ENCODE measurements around the gene CALHM5.

The CALHM5 gene

GRCh38 chr6:116500969-116501433 lies 10.4 kb upstream of the CALHM5 start:
- no peak for TF ChIP-seq NFIC (IDR thresholded peaks at IDR 0.05)
- no peak for TF ChIP-seq YY1 (IDR thresholded peaks at IDR 0.05; ENCODE audit: low read depth)
- no peak for TF ChIP-seq USF1 (IDR thresholded peaks at IDR 0.05)
- TF ChIP-seq CREB1 (IDR thresholded peaks at IDR 0.05; ENCODE audit: low read depth) = no peak
- no peak for TF ChIP-seq CEBPB (IDR thresholded peaks at IDR 0.05)
- TF ChIP-seq RAD21 (IDR thresholded peaks at IDR 0.05; ENCODE audit: low read depth) = no peak
- TF ChIP-seq REST (IDR thresholded peaks at IDR 0.05; ENCODE audit: low read depth) = no peak
- TF ChIP-seq TEAD4 (IDR thresholded peaks at IDR 0.05) = no peak
- no peak for TF ChIP-seq MAX (IDR thresholded peaks at IDR 0.05)
- no peak for TF ChIP-seq TCF12 (IDR thresholded peaks at IDR 0.05; ENCODE audit: low read depth)
- no peak for TF ChIP-seq TAF1 (IDR thresholded peaks at IDR 0.05; ENCODE audit: low read depth)
- TF ChIP-seq ZBTB7A (IDR thresholded peaks at IDR 0.05; ENCODE audit: low read depth) = no peak
- no peak for TF ChIP-seq FOXM1 (IDR thresholded peaks at IDR 0.05; ENCODE audit: borderline replicate concordance, low read depth)

GRCh38 chr6:116507324-116507723 lies 4.1 kb upstream of the CALHM5 start:
- no peak for TF ChIP-seq MAX (IDR thresholded peaks at IDR 0.05)
- no peak for TF ChIP-seq YY1 (IDR thresholded peaks at IDR 0.05; ENCODE audit: low read depth)
- TF ChIP-seq CREB1 (IDR thresholded peaks at IDR 0.05; ENCODE audit: low read depth) = no peak
- TF ChIP-seq TEAD4 (IDR thresholded peaks at IDR 0.05) = no peak
- no peak for TF ChIP-seq ZBTB7A (IDR thresholded peaks at IDR 0.05; ENCODE audit: low read depth)
- no peak for TF ChIP-seq TCF12 (IDR thresholded peaks at IDR 0.05; ENCODE audit: low read depth)
- TF ChIP-seq CEBPB (IDR thresholded peaks at IDR 0.05) = no peak
- TF ChIP-seq EGR1 (IDR thresholded peaks at IDR 0.05) = no peak
- TF ChIP-seq FOXM1 (IDR thresholded peaks at IDR 0.05; ENCODE audit: borderline replicate concordance, low read depth) = no peak
- TF ChIP-seq TAF1 (IDR thresholded peaks at IDR 0.05; ENCODE audit: low read depth) = no peak

GRCh38 chr6:116508527-116508926 lies 2.9 kb upstream of the CALHM5 start:
- no peak for TF ChIP-seq CEBPB (IDR thresholded peaks at IDR 0.05)
- TF ChIP-seq RAD21 (IDR thresholded peaks at IDR 0.05; ENCODE audit: low read depth) = no peak
- TF ChIP-seq CREB1 (IDR thresholded peaks at IDR 0.05; ENCODE audit: low read depth) = no peak
- no peak for TF ChIP-seq YY1 (IDR thresholded peaks at IDR 0.05; ENCODE audit: low read depth)
- no peak for TF ChIP-seq TCF12 (IDR thresholded peaks at IDR 0.05; ENCODE audit: low read depth)
- no peak for TF ChIP-seq EGR1 (IDR thresholded peaks at IDR 0.05)
- TF ChIP-seq EP300 (IDR thresholded peaks at IDR 0.05; ENCODE audit: borderline replicate concordance) = no peak
- no peak for TF ChIP-seq NFIC (IDR thresholded peaks at IDR 0.05)
- no peak for TF ChIP-seq ZBTB7A (IDR thresholded peaks at IDR 0.05; ENCODE audit: low read depth)
- no peak for TF ChIP-seq REST (IDR thresholded peaks at IDR 0.05; ENCODE audit: low read depth)
- TF ChIP-seq USF1 (IDR thresholded peaks at IDR 0.05) = no peak
- TF ChIP-seq FOXM1 (IDR thresholded peaks at IDR 0.05; ENCODE audit: borderline replicate concordance, low read depth) = no peak
- no peak for TF ChIP-seq TAF1 (IDR thresholded peaks at IDR 0.05; ENCODE audit: low read depth)
- TF ChIP-seq TEAD4 (IDR thresholded peaks at IDR 0.05) = no peak
- no peak for TF ChIP-seq MAX (IDR thresholded peaks at IDR 0.05)

- no peak for TF ChIP-seq TAF1 (IDR thresholded peaks at IDR 0.05; ENCODE audit: low read depth)
- TF ChIP-seq EP300 (IDR thresholded peaks at IDR 0.05; ENCODE audit: borderline replicate concordance) = no peak
- no peak for TF ChIP-seq FOXM1 (IDR thresholded peaks at IDR 0.05; ENCODE audit: borderline replicate concordance, low read depth)
- TF ChIP-seq RAD21 (IDR thresholded peaks at IDR 0.05; ENCODE audit: low read depth) = no peak
- no peak for TF ChIP-seq NFIC (IDR thresholded peaks at IDR 0.05)
- TF ChIP-seq EGR1 (IDR thresholded peaks at IDR 0.05) = no peak
- no peak for TF ChIP-seq ZBTB7A (IDR thresholded peaks at IDR 0.05; ENCODE audit: low read depth)
- no peak for TF ChIP-seq TEAD4 (IDR thresholded peaks at IDR 0.05)
- no peak for TF ChIP-seq CEBPB (IDR thresholded peaks at IDR 0.05)
- TF ChIP-seq YY1 (IDR thresholded peaks at IDR 0.05; ENCODE audit: low read depth) = no peak
- TF ChIP-seq USF1 (IDR thresholded peaks at IDR 0.05) = no peak
- TF ChIP-seq REST (IDR thresholded peaks at IDR 0.05; ENCODE audit: low read depth) = no peak
- no peak for TF ChIP-seq TCF12 (IDR thresholded peaks at IDR 0.05; ENCODE audit: low read depth)
- TF ChIP-seq MAX (IDR thresholded peaks at IDR 0.05) = no peak
- no peak for TF ChIP-seq CREB1 (IDR thresholded peaks at IDR 0.05; ENCODE audit: low read depth)
Observed at GRCh38 chr6:116512111-116512559, 696 bp downstream of the CALHM5 start.
